GM12878 (cell line): ENCODE data around the gene HPF1.

ENCODE experiments used
- ATF2 ChIP-seq: IDR thresholded peaks from 2 replicates; pipeline ENCODE4 v1.6.1; 2012; ENCODE audit warnings: low read length, inconsistent platforms
- CHD2 ChIP-seq: IDR thresholded peaks from 2 replicates; pipeline ENCODE4 v1.6.1; 2011; ENCODE audit warnings: low read depth, low read length, improper control_type of control experiment, borderline replicate concordance
- CREB1 ChIP-seq: IDR thresholded peaks from 2 replicates; pipeline ENCODE4 v1.6.1; 2012; ENCODE audit warnings: low read depth, mild to moderate bottlenecking, inconsistent platforms
- CTCF ChIP-seq, 3 experiments: IDR thresholded peaks in 2 of 3; conservative IDR thresholded peaks in 1 of 3; 2 replicates each; pipeline ENCODE4 v1.5.1; 2011; ENCODE audit warnings: low read depth in 3 of 3, low read length in 3 of 3, mild to moderate bottlenecking in 3 of 3, control low read depth in 2 of 3, moderate library complexity in 2 of 3, inconsistent platforms in 1 of 3, mixed read lengths in 1 of 3; ENCODE audit not compliant: control insufficient read depth in 2 of 3, insufficient read depth in 1 of 3; ENCODE audit errors: extremely low read depth in 1 of 3
- MAX ChIP-seq: IDR thresholded peaks from 2 replicates; pipeline ENCODE4 v1.6.1; 2012; ENCODE audit warnings: low read depth, low read length, improper control_type of control experiment
- MXI1 ChIP-seq: fragments of 150-350 bp; IDR thresholded peaks from 2 replicates; pipeline ENCODE4 v1.6.1; 2011; ENCODE audit warnings: low read depth, mild to moderate bottlenecking, inconsistent platforms, low read length, improper control_type of control experiment
- POLR2A ChIP-seq: IDR thresholded peaks from 2 replicates; pipeline ENCODE4 v1.6.1; 2011; ENCODE audit warnings: low read depth, mild to moderate bottlenecking, low read length
- RAD21 ChIP-seq: IDR thresholded peaks from 2 replicates; pipeline ENCODE4 v1.6.1; 2011; ENCODE audit warnings: mild to moderate bottlenecking, low read depth, low read length, moderate library complexity; ENCODE audit not compliant: insufficient read depth
- SREBF2 ChIP-seq: IDR thresholded peaks from 2 replicates; pipeline ENCODE4 v1.6.1; 2012; ENCODE audit warnings: mild to moderate bottlenecking, low read length

- TF ChIP-seq POLR2A = no peak
- TF ChIP-seq CTCF (IDR thresholded peaks at IDR 0.05 in 2 of 3, conservative IDR thresholded peaks at IDR 0.05 in 1 of 3; ENCODE audit: control insufficient read depth in 2 of 3, extremely low read depth in 1 of 3, insufficient read depth in 1 of 3, low read depth in 3 of 3, low read length in 3 of 3) = no peak
- TF ChIP-seq CHD2 = no peak
- no peak for TF ChIP-seq RAD21
- TF ChIP-seq SREBF2 = no peak
- no peak for TF ChIP-seq MXI1
- no peak for TF ChIP-seq MAX
- TF ChIP-seq CREB1 = no peak
- TF ChIP-seq ATF2 = no peak
Measured at GRCh38 chr4:169741569-169741968, 16.2 kb downstream of the HPF1 start.
